ENCODE results near the gene RIPK4.
"Not testable (repeated sequence)": the region's sequence is repeated elsewhere in the genome, so short reads cannot be mapped to it uniquely, and the experiment has no call there.

RIPK4 gene

DNA sequence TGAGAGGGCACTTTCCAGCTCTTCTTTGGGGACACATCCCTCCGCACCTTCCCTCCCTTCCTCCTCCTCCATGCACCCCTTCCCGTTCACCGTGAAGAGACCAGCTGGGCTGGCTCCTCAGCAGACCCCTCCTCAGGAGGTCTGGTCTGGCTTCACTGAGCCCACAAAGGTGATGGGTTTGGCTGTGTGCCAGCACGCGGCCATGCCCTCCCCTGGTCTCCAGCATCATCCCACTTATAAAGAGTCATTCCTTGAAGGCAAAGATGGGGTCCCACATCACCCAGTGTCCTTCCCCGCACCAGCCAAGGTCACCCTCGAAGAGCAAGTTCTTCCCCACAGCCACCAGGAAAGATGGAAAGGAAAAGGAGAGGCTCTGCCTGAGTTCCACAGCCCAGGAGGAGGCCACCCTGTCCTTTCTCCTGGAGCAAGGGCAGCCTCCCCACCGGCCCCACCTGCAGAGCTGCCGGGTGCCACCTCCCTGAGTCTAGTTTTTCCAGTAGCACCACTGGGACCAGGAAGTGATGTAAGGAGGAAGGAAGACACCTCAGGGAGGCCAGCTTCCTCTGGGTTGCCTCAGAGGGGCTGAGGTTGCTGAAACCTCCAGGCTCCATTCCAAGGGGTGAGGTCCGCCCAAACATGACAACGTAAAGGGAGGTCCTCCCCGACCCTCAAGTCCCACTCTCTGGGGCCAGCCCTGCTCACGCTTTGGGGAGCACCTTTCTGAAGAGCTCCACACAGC, 32.7 kb downstream of the RIPK4 start:
- DNase-seq: no peak

DNA sequence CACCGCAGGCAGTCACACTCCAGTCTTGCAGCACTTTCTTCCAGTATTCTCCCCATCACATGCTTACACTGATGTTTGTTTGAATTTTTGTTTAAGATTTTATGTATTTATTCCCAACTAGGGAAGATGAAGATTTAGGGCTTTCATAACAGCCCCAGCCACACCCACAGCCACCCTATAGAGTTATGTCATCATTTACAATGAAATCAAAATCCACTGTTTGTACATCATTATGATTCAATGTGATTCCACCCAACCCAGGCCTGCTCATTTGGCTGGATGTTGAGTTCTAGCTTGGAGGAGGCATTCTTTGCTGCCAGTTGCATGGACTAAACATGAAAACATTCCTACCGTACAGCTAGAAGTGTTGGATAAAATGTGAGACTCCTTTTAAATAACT, 35.8 kb downstream of the RIPK4 start:
- DNase-seq: no peak

GRCh38 chr21:41730367-41730765, 36.5 kb downstream of the RIPK4 start:
- DNase-seq: no peak

DNA sequence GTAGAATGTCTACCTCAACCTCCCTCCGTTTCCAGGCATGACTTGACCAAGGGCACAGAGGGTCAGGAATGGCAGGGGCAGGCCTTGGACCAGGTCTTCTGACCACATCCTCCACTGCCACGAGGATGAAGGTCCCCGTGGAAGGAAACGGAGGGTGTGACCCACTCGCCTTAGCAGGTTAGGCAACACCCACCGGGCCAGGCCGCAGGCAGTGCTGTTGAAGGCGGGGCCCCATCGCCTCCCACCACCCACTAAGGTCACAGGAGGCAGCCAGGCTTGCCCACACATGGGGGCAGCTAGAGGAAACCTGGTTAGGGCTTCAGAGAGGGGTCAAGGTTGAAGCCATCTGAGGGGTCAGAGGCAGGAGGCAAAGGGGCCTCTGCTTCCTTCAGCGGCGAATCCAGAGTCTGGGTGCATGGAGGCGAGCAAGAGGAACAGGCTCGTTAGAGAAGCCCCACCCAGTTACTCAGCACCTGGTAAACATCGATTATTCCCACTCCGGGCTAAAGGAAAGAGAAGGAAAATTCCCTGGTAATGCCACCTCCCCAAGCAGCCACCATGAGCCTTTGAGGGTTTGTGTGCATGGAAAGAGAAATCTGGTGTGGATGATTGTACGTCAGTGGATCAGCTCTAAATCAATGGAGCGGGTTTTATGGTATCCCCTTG, 37.0 kb downstream of the RIPK4 start:
- DNase-seq: no peak

GRCh38 chr21:41727784-41728763, 38.8 kb downstream of the RIPK4 start:
- DNase-seq: no peak

- DNase-seq: no peak
Measured at GRCh38 chr21:41726970-41727783, 39.7 kb downstream of the RIPK4 start.

DNA sequence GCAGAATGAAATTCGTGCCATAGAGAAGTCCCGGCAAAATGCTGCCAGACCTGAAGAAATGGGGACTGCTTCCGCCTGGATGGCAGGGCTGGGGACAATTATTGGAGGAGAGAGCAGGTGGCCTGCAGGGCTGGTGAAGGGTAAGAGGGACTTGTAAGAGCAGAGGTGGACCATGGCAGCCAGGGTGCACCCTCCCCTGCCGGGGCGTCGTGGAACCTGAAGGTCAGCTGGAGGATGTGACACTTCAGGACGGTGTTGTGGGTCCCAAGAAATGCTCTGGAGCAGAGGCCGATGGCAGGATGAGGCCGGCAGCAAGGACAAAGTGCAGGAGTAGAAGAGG, 40.3 kb downstream of the RIPK4 start:
- DNase-seq: no peak

- no peak for DNase-seq
Measured at GRCh38 chr21:41726058-41726558, 40.7 kb downstream of the RIPK4 start.

DNA sequence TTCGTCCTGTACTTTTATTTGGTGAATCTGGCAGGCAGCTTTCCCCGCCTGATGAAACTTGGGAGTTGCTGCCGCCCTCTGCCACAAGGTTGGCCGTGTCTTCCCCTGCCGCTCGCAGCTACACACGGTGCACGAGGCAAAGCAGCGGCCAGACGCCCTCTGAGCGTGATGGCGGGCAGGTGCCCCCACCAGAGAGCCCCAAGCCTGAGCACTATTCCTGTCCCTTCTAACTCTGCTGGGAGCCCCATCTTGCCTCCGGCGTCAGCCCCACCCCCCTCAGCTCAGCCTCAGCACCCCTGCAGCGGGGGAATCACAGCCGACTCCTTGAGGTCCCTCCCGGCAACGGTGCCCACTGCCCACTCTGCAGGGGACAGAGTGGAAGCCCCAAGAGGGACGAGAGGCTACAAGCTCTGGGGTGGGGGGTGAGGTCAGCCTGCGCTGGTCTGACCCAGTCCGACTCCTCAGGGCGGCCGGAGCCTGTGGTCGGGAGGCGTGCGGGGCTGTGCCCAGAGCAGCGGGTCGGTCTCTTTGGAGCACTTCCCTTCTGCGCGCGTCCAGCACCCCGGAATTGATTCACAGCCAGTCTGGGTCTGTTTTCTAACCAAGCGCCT, 41.3 kb downstream of the RIPK4 start:
- no peak for DNase-seq

DNA sequence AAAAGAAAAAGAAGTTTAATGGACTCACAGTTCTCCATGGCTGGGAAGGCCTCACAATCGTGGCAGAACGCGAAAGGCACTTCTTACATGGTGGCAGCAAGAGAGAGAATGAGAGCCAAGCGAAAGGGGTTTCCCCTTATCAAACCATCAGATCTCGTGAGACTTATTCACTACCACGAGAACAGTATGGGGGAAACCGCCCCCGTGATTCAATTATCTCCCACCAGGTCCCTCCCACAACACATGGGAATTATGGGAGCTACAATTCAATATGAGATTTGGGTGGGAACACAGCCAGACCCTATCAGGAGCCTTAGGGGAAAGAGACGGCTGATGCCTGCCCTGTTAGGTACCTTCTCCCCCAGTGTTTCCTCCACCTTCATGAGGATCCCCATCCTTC, 43.0 kb downstream of the RIPK4 start:
- not testable (repeated sequence) for DNase-seq

DNA sequence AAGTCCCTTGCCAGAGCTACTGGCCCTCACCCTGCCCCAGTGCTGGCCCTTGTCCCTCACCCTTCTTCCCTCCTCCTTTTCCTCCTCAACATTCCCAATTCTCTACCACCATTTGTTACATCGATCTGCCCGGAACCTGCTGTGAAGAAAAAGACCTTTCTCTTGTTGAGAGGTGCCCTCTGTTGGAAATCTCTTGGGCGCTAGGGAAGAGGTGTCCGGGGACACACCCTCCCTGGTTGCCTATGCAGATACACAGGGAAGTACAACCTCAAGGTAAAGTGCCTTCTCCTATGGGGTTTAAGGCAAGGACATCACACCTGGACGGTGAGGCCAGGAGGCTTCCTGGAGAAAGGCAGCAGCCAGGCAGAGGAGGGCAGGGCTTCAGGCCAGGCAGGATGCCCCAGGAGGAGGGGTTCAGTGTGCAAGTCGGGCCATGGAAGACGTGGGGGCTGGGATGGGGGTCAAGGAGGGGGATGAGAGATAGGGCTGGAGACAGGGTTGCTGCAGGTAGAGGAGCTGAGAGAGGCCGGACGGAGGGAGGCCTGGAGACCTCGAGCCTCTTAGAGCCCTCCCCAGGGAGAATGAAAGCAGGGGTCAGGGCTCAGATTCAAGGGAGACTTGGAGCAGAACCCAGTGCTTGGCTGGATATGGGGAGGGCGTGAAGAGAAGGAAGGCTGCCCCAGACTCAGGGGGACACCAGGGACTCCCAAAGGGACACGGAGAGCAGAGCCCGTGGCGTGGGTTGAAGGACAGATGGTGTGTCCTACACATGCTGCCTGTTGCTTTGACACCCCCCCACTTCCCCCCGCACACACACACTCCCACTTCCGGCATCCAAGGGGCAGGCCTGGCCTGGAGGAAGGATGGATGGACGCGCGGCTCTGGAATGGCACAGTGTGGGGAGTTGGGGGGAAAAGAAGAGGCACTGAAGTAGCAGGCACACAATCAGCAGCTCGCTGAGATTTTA, 44.5 kb downstream of the RIPK4 start:
- DNase-seq: no peak

- DNase-seq: no peak
Measured at GRCh38 chr21:41720250-41720649, 46.6 kb downstream of the RIPK4 start.

GRCh38 chr21:41719691-41720090, 47.2 kb downstream of the RIPK4 start:
- no peak for DNase-seq

DNA sequence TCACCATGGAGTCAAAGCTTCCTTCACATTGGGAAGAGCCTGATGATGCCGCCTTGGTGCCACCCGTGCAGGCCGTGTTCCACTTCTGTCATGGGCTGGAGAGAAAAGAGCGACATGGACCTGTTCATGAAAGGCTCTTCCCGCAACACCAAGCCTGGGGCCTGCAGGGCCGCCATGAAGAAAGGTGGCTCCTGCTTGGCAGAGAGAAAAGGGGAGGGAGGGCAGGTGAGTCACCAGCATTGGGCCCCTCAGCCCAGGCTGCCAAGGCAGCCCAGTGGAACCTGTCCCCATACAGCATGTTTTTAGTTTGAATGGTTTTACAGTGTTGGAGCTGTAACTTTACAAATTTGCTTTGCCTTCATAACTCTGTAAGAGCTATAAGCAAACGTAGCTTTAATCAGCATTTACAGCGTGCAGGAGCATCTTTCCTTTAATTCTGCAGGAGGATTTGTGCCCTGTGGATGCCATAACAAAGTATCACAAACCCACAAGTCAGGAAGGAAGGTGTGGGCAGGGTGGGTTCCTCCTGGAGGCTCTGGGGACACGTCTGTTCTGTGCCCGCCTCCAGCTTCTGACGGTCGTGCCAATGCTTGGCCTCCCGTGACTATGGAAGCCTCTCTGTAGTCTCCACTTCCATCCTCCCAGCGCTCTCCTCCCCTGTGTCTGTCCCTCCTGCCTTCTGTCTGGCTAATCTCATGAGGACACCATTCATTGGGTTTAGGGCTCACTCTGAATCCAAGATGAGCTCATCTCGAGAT, 49.1 kb downstream of the RIPK4 start:
- DNase-seq: no peak

DNA sequence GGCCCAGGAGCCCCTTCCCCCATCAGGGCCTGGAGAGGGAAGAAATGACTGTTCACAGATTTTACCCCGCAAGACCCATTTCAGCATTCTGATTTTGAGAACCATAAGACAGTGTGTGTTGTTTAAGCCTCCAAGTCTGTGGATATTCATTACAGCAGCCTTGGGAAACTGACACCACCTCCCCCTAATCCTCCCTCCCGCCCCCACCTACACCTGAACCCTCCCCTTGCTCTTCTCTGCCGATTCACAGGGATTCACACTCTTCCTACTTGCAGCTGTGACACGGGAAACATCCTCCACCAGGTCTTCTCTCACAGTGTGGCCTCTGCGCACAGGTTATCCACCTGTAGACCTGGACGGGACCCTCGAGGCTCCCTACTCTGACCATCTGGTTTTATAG, 50.1 kb downstream of the RIPK4 start:
- no peak for DNase-seq

GRCh38 chr21:41715649-41716281, 51.1 kb downstream of the RIPK4 start:
- no peak for DNase-seq

GRCh38 chr21:41714299-41714865, 52.5 kb downstream of the RIPK4 start:
- DNase-seq: not testable (repeated sequence)

DNA sequence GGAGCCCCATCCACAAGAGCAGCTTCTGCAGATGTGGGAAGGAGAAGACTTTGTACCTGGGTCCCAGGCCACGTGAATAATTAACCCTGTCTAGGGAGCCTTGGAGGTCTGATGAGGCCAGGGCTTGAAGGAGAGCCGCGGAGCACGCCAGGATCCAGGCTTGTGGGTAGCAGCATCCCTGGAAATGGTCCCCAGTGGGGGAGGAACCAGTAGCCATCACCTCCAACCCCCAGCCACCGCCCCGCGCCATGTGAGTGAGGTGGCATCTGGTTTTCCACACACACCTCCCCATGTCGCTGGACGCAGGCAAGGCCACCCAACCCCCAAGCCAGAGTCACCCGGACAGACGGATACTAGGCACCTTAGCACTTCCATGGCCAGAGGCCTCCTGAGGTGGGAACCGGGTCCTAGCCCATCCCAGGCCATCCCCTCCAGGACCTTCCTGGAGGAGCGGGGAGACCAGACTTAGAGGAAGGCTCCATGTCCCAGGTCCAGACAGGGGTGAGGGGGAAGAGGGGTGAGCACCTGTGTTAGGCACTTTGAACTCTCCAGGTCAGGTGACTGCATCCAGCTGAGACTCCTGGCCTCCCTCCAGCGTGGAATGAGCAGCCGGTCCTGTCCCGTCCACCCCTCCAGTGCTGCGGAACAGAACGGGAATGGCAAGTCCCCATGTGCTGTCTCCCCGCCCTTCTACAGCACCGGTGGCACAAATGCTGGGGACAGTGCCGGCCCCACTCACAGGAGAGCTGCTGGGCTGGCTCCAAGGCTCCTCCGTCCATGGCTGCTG, 53.2 kb downstream of the RIPK4 start:
- no peak for DNase-seq

Measured in CD4-positive, alpha-beta T cell treated with Interleukin-12 subunit alpha and Interleukin-12 subunit beta, for 1 hour (primary cell).